ENCODE measurements around the gene PRDX5.
A peak's percentile ranks its signal among the peaks of the same experiment; 100 is the strongest.

Gene PRDX5

DNA sequence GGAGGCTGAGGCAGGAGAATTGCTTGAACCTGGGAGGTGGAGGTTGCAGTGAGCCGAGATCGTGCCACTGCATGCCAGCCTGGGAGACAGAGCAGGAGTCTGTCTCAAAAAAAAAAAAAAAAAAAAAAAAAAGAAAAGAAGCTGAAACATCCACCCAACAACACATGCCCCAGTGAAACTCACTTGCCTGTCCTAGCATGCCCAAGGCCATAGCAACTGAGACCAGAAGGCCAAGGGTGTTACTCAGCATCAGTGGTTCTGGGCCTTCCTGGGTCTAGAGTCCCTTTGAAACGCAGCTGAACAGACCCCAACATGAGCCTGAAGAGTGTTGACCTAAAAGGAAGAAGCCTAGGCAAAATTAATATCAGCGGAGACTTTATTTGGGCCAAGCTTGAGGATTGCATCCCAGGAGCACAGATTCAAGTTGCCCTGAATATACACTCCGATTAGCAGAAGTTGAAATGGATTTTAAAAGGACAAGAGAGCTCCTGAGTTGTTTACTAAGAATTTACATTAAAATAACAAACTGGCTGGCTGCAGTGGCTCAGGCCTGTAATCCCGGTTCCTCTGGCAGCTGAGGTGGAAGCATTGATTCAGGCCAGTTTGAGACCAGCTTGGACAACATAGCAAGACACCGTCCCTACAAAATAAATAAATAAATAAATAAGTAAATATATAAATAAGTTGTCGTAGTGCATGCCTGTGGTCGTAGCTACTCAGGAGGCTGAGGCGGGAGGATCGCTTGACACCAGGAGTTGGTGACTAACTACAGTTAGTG, 7.0 kb downstream of the PRDX5 start:
- no peak for DNase-seq (ENCODE audit: low read depth in 2 of 2, low spot score in 1 of 2)

DNA sequence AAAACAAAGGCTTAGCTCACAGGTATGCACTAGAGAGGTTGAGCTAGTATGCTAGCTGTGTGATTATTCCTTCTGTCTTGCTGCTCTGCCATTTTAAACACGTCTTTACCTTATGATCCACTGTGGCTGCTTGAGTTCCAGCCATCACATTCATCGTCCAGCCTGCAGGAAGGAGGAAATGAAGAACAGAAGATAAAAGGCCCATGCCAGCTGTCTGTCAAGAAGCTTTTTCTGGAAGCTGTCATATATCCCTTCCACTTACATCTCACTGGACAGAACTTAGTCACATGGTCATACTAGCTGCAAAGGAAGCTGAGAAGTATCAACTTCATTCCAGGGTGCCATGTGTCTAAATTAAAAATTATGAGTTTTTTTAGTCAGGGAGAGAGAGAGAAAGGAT, 9.5 kb downstream of the PRDX5 start:
- DNase-seq (ENCODE audit: low read depth in 2 of 2, low spot score in 1 of 2): no peak

DNA sequence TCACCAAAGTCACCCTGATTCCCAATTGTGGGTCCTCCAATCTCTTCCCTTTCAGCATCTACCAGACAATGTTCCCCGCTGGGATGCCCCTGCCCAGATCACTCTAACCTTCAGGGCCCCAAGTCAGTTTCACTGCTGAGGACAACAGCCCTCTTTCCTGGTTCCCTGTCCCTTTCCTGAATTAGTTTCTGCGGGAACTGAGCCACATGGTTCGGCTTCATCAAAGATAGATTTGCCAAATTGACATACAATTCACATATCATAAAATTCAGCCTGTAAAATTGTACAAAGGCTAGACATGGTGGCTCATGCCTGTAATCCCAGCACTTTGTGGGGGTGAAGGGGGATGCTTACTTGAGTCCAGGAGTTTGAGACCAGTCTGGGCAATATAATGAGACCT, 10.1 kb downstream of the PRDX5 start:
- no peak for DNase-seq (ENCODE audit: low read depth in 2 of 2, low spot score in 1 of 2)

DNA sequence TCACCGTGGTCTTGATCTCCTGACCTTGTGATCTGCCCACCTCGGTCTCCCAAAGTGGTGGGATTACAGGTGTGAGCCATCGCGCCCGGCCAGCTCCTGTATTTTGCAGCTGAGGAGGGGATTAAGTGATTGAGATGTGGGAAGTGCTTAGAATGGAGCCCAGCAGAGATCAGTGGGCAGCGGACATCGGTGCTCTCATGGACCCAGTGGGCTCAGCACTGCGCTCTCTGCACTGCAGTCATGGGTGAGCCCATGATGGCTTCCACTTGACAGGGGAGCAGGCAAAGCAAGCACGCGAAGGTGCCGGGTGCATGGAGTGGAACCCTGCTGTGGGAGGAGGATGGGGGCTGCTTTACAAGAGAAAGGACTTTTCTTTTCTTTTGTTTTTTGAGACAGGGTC, 13.0 kb downstream of the PRDX5 start:
- no peak for DNase-seq (ENCODE audit: low read depth in 2 of 2, low spot score in 1 of 2)

DNA sequence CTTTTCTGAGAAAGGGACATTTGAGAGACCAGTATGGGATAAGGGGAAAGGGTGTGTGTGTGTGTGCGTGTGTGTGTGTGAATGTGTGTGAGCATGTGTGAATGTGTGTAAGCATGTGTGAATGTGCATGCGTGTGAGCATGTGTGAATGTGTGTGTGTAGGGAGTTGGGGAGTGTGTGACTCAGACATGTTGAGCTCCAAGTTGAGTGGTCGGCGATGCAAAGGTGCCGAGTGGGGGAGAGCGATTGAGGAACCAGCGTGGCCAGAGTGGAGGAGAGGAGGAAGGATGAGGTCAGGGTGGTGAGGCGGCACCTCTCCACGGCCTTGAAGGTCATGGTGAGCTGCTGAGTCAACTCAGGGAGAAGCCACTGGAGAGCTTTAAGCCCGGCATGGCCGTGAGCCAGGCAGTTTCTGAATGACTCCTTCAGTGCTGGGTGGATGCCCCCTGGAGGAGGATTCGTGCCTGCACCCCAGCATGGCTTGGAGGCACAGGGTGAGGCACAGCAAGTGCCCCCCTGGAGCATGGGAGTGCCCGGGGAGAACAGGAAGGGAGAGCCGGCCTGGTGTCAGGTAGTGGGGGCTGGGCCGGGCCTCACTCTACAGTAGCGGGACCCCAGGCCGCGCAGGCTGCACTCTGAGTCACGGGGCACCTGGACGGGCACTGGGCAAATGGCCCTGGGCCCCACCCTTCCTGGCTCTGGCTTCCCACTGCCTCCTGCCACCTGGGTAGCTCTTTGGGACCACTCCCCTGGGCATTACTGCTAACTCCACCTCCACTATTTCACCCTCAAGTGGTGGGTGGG, 13.8 kb downstream of the PRDX5 start:
- peak; percentile 32 to 63 for DNase-seq (ENCODE audit: low read depth in 2 of 2, low spot score in 1 of 2)

DNA sequence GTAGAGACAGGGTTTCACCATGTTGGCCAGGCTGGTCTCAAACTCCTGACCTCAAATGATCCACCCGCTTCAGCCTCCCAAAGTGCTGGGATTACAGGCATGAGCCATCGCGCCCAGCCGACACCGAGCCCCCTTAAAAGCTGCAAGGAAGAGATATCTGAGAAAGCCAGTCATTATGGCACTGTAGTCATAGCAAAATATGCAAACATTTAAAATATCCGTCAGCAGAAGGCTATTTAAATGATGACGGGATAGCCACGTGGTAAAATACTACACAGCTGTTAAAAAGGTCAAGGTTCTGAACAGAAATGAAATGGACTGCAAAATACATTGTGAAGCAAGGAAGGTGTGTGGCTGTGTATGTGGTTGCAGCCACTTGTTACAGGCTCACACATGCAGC, 15.6 kb downstream of the PRDX5 start:
- no peak for DNase-seq (ENCODE audit: low read depth in 2 of 2, low spot score in 1 of 2)

DNA sequence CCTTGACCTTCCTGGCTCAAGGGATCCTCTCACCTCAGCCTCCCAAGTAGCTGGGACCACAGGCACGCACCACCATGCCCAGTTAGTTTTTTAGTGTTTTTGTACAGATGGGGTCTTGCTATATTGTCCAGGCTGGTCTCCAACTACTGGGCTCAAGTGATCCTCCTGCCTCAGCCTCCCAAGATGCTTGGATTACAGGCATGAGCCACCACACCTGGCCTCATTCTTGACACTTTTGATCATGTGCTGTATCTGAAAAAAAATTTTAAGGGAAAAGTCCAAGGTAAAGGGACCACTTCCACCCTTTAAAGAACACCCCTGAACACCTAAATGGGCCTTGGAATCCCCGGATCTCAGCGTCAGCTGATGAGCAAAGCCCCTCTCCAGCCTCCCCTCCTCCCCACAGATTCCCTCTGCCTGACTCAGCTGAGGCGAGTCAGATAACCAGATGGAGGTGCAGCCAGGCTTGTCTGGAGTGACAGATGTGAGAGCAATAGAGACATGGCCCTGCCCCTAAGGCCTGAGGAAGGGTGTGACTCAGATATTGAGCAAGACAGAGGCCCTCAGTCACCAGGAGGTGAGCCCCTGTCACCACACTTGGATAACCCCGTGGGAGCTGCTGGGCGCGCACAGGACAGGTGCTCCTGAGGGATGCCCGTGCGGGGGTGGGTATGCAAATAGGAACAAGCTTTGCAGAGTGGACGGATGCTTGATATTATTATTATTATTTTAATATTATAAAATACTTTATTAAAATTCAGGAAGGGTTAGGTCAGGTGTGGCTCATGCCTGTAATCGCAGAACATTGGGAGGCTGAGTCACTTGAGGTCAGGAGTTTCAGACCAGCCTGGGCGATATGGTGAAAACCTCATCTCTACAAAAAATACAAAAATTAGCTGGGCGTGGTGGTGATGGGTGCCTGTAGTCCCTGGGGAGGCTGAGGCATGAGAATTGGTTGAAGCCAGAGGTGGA, 17.1 kb downstream of the PRDX5 start:
- no peak for DNase-seq (ENCODE audit: low read depth in 2 of 2, low spot score in 1 of 2)

DNA sequence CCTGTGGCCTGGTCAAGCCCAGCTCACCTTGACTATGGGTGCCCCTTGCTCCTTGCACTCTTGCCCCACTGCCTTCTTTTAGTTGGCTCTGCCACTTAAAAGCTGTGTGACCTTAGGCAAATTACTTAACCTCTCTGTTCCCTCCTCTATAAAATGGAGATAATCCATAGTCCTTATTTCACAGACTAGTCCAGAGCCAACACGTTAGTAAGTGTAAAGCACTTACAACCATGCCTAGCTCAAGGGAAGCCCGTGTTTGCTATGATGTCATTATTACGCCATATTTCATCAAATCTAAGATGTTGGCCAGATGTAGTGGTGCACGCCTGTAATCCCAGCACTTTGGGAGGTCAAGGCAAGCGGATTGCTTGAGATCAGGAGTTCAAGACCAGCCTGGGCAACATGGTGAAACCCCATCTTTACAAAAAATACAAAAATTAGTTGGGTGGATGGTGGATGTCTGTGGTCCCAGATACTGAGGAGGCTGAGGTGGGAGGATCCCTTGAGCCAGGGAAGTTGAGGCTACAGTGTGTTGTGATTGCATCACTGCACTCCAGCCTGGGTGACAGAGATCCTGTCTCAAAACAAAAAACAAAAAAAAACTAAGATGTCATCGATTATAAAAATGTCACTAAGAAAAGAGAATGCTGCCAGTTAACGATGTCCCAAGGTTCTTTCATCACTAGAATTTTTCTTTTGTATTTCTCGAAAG, 19.8 kb downstream of the PRDX5 start:
- no peak for DNase-seq (ENCODE audit: low read depth in 2 of 2, low spot score in 1 of 2)

DNA sequence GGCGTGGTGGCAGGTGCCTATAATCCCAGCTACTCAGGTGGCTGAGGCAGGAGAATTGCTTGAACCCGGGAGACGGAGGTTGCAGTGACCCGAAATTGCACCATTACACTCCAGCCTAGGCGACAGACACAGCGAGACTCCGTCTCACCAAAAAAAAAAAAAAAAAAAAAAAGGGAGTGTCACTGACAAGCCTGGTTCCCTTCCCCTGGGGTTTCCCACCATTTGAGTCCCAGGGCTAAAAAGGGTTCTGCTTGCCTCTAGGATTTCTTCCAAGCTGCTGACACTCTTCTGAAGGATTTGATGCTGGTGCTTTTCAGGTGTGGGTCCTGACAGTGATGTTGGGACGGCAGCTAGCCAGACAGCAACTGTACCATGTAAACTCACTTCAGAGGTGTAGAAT, 20.8 kb downstream of the PRDX5 start:
- no peak for DNase-seq (ENCODE audit: low read depth in 2 of 2, low spot score in 1 of 2)

DNA sequence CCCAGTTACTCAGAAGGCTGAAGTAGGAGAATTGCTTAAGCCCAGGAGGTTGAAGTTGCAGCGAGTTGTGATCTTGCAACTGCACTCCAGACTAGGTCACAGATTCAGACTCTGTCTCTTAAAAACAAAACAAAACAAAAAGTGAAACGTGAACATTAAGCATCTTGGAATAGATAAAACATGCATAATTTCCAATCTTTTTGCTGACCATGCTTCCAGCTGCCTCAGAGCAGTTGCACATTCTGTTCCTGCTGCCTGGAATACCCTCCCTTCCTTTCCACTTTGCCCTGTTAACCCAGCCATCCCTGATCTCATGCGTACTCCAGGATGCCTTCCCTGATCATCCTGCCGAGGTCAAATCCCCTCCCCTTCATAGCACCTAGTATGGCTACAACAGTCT, 21.4 kb downstream of the PRDX5 start:
- no peak for DNase-seq (ENCODE audit: low read depth in 2 of 2, low spot score in 1 of 2)

DNA sequence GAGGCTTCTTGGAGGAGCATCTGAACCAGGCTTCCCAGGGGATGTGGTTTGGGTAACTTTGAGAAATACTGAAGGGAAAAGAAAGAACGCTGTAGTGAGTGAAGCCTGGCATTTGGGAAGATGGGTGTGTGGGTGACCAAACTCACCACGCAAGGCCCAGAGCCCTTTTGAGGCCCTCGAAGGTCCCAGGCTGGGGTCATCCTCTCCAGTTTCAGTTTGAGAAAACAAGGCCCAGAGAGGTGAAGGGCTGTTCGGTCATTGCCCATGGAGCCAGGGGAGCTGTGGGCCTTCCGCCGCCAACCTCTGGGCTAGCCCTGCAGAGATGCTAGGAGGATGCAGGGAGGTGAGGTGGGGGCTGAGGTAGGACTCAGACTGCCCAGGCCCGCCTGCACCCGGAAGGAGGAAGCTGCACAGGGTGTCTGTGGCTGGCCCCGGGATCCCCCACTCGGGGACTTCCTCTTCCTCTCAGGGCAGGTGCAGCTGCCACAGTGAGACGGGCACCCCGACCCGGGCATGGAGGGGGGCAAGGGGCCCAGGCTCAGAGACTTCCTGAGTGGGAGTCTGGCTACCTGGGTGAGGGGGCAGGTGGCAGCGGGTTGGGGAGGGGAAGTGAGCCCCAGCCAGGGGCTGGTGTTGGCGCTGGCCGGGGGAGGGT, 22.0 kb downstream of the PRDX5 start, which contains the start of gene CCDC88B:
Gene CCDC88B, plus strand, starts transcription at position 451 of the 655 bp plus-strand sequence. Its CDS starts 63 bp downstream, at position 514.
- DNase-seq (ENCODE audit: low read depth in 2 of 2, low spot score in 1 of 2): peak; percentile 58 to 82

DNA sequence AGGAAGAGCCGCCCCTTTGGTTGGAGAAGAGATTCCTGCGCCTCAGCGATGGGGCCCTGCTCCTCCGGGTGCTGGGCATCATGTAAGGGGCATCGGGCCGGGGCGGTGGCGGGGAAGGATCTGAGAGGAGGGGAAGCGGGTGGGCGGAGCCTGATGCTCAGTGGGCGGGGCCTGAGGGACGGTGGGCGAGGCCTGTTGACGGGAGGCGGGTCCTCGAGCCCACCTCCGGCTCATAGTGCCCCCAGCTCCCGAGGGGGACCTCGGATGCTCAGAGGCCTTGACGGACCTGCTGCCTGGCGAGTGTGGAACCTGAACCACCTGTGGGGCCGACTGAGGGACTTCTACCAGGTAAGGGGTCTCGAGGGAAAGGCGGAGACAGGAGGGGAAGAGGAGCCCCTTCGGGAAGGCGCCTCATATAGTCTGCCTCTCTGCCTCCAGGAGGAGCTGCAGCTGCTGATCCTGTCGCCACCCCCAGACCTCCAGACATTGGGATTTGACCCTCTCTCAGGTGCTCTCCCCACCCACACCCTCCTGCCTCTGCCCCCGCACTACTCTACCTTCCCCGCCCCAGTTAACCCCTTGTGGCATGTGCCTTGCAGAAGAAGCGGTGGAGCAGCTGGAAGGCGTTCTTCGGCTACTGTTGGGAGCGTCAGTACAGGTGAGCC, 22.9 kb downstream of the PRDX5 start:
- DNase-seq (ENCODE audit: low read depth in 2 of 2, low spot score in 1 of 2): peak; percentile 60 to 66

DNA sequence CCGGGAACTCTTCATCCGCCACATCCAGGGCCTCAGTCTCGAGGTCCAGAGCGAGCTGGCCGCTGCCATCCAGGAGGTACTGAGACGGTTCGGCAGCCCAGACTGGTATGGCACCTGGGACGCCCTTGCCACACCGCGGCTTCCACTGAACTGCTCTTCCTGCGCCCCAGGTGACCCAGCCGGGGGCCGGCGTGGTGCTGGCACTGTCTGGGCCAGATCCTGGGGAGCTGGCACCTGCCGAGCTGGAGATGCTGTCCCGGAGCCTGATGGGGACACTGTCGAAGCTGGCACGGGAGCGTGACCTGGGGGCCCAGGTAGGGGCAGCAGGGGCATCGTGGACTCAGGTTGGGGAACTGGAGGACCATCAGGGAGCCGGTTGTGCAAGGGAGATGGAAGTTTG, 23.5 kb downstream of the PRDX5 start:
- DNase-seq (ENCODE audit: low read depth in 2 of 2, low spot score in 1 of 2): no peak

DNA sequence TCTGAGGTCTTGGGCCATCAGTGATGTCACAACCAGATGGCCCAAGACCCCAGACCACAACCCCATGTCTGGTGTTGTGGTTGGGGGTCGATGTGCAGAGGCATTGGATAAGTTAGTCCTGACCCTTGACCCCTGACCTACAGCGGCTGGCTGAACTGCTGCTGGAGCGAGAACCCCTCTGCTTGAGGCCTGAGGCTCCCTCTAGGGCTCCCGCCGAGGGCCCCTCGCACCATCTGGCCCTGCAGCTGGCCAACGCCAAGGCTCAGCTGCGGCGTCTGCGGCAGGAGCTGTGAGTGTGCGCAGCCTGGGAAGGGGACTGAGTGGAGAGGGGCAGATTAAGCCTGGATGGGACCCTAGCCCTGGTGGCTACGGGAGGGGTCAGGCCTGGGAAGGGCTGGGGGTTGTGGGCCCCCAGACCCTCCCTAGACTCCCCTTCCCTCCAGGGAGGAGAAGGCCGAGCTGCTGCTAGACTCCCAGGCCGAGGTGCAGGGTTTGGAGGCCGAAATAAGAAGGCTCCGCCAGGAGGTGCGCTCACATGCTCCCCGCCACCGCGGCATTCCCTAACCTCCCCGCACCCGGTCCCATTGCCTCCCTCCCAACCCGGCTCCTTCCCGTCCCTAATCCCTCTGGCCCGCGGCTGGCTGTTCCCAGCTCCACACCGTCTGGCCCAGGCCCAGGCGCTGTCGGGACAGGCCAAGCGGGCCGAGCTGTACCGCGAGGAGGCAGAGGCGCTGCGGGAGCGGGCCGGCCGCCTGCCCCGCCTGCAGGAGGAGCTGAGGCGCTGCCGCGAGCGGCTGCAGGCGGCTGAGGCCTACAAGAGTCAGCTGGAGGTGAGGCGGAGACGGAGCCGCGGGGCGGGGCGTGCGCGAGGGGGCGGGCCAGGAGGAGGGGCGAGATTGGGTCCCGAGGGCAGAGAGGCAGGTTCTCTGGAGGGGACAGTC, 24.2 kb downstream of the PRDX5 start:
- DNase-seq (ENCODE audit: low read depth in 2 of 2, low spot score in 1 of 2): peak; percentile 73 to 79

DNA sequence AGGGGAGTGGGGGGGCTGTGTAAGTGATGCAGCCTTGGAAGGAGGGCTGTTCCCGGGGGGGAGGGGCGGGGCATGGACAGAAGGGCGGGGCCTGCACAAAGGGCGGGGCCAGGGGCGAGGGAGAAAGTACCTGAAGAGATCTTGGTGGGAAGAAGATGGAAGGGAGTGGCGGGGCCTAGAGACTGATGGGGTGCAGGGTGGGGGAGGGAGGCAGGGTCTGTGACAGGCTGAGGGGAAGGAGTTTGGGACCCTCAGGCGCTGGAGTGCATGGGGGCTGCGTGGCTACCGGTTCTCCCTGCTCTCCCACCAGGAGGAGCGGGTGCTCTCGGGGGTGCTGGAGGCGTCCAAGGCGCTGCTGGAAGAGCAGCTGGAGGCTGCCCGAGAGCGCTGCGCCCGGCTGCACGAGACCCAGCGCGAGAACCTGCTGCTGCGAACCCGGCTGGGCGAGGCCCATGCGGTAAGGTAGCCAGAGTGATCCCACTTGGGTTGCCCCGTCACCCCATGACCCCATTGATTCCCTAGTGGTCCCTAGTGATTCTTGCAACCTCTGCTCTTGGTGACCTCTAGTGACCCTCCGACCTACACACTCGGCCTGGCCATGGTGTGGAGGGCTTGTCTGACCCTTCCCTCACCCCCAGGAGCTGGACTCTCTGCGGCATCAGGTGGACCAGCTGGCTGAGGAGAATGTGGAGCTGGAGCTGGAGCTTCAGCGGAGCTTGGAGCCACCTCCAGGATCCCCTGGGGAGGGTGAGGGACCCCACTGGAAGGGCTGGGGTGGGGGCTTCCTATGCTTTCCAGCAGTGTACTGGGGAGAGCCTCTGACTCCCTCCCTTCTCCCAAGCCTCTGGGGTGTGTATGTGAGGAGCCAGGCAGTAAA, 25.2 kb downstream of the PRDX5 start:
- DNase-seq (ENCODE audit: low read depth in 2 of 2, low spot score in 1 of 2): no peak

DNA sequence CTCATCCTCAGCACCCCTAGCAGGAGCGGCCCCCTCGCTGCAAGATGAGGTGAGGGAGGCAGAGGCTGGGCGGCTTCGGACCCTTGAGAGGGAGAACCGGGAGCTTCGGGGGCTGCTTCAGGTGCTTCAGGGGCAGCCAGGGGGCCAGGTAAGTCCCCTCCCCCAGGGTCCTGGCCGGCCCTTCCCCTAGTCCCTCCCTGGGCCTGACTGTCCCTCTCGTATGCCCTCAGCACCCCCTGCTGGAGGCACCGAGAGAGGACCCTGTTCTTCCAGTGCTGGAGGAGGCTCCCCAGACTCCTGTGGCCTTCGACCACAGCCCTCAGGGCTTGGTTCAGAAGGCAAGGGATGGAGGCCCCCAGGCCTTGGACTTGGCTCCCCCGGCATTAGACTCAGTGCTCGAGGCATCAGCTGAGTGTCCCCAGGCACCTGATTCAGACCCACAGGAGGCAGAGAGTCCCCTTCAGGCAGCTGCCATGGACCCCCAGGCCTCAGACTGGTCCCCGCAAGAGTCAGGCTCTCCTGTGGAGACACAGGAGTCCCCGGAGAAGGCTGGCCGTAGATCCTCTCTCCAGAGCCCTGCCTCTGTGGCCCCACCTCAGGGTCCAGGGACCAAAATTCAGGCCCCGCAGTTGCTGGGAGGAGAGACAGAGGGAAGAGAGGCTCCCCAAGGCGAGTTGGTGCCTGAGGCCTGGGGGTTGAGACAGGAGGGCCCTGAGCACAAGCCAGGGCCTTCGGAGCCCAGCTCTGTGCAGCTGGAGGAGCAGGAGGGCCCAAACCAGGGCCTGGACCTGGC, 26.0 kb downstream of the PRDX5 start:
- no peak for DNase-seq (ENCODE audit: low read depth in 2 of 2, low spot score in 1 of 2)

DNA sequence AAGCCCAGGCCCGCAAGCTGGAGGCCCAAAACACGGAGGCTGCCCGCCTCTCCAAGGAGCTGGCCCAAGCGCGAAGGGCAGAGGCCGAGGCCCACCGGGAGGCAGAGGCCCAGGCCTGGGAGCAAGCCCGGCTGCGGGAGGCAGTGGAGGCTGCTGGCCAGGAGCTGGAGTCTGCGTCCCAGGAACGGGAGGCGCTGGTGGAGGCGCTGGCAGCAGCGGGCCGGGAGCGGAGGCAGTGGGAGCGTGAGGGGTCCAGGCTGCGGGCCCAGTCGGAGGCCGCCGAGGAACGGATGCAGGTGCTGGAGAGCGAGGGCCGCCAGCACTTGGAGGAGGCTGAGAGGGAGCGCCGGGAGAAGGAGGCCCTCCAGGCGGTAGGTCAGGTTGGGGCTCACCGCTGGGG, 26.9 kb downstream of the PRDX5 start:
- DNase-seq (ENCODE audit: low read depth in 2 of 2, low spot score in 1 of 2): no peak
